Breast epithelium (tissue), 3 donors: ENCODE measurements around the gene TAF4B.

Experiments used
- POLR2A ChIP-seq: fragments of 450-650 bp; IDR thresholded peaks from one replicate; pipeline ENCODE4 v1.6.1; 2016; ENCODE audit warnings: antibody characterized with exemption, mild to moderate bottlenecking, moderate library complexity
- POLR2AphosphoS5 ChIP-seq, 3 donors: sonication (generic); formaldehyde crosslinking; IDR thresholded peaks; one replicate each; pipeline ENCODE4 v1.6.1; 2017; ENCODE audit warnings: antibody characterized with exemption in 3 of 3
- TF ChIP-seq, protein P1 (sequence below), 3 donors: fragments of 450-650 bp; IDR thresholded peaks; one replicate each; pipeline ENCODE4 v1.5.1; 2016 to 2017; ENCODE audit warnings: antibody characterized with exemption in 3 of 3, mild to moderate bottlenecking in 3 of 3, moderate library complexity in 3 of 3

- TF ChIP-seq POLR2AphosphoS5 (IDR thresholded peaks at IDR 0.05) (no peak), POLR2A (no peak)
- TF ChIP-seq, protein P1, sequence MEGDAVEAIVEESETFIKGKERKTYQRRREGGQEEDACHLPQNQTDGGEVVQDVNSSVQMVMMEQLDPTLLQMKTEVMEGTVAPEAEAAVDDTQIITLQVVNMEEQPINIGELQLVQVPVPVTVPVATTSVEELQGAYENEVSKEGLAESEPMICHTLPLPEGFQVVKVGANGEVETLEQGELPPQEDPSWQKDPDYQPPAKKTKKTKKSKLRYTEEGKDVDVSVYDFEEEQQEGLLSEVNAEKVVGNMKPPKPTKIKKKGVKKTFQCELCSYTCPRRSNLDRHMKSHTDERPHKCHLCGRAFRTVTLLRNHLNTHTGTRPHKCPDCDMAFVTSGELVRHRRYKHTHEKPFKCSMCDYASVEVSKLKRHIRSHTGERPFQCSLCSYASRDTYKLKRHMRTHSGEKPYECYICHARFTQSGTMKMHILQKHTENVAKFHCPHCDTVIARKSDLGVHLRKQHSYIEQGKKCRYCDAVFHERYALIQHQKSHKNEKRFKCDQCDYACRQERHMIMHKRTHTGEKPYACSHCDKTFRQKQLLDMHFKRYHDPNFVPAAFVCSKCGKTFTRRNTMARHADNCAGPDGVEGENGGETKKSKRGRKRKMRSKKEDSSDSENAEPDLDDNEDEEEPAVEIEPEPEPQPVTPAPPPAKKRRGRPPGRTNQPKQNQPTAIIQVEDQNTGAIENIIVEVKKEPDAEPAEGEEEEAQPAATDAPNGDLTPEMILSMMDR (IDR thresholded peaks at IDR 0.05): no peak
Measured at GRCh38 chr18:26429535-26430226, 203.4 kb downstream of the TAF4B start.
